OCI-LY1 (cell line): Measurements from ENCODE around the gene SLC6A16.
"Not testable (repeated sequence)": the region's sequence is repeated elsewhere in the genome, so short reads cannot be mapped to it uniquely, and the experiment has no call there.

Experiments
- H2AFZ ChIP-seq: fragments of 200-600 bp; sonication (generic), shearing (Covaris generic); 2 replicates; pipeline ENCODE4 v1.6.0; 2014; ENCODE audit warnings: antibody characterized with exemption, mild to moderate bottlenecking, low read length
- H3F3A ChIP-seq: fragments of 200-600 bp; sonication (generic), shearing (Covaris generic); 2 replicates; pipeline ENCODE4 v1.6.0; 2014; ENCODE audit warnings: mild to moderate bottlenecking, antibody characterized with exemption, low read length, moderate library complexity; ENCODE audit not compliant: insufficient read depth
- H3K27ac ChIP-seq: fragments of 200-600 bp; sonication (generic); 2 replicates; pipeline ENCODE4 v1.5.1; 2014; ENCODE audit warnings: low read length, mixed run types, mild to moderate bottlenecking, low read depth; ENCODE audit not compliant: poor library complexity, severe bottlenecking
- H3K27me3 ChIP-seq: fragments of 200-600 bp; sonication (generic); 2 replicates; pipeline ENCODE4 v1.6.0; 2014; ENCODE audit warnings: antibody characterized with exemption, mild to moderate bottlenecking, low read length, moderate library complexity; ENCODE audit not compliant: insufficient read depth
- H3K36me3 ChIP-seq: fragments of 200-600 bp; sonication (generic); 2 replicates; pipeline ENCODE4 v1.6.1; 2014; ENCODE audit warnings: mild to moderate bottlenecking, antibody characterized with exemption, low read length, moderate library complexity, mixed read lengths; ENCODE audit not compliant: insufficient read depth
- H3K4me1 ChIP-seq: fragments of 200-600 bp; sonication (generic); 2 replicates; pipeline ENCODE4 v1.5.1; 2014; ENCODE audit warnings: mild to moderate bottlenecking, low read length, moderate library complexity; ENCODE audit not compliant: insufficient read depth, severe bottlenecking
- H3K4me2 ChIP-seq: fragments of 200-600 bp; sonication (generic), shearing (Covaris generic); 2 replicates; pipeline ENCODE4 v1.6.1; 2014; ENCODE audit warnings: low read length
- H3K4me3 ChIP-seq: fragments of 200-600 bp; sonication (generic); 2 replicates; pipeline ENCODE4 v1.5.1; 2014; ENCODE audit warnings: low read length, low read depth, mild to moderate bottlenecking, mixed read lengths; ENCODE audit not compliant: poor library complexity, severe bottlenecking
- H3K79me2 ChIP-seq: fragments of 200-600 bp; shearing (Covaris generic); 2 replicates; pipeline ENCODE4 v1.6.1; 2016; ENCODE audit warnings: mixed run types, low read length, mixed read lengths; ENCODE audit not compliant: insufficient read depth
- H3K9ac ChIP-seq: fragments of 200-600 bp; sonication (generic), shearing (Covaris generic); 2 replicates; pipeline ENCODE4 v1.6.1; 2014; ENCODE audit warnings: mild to moderate bottlenecking, low read length, mixed read lengths
- H3K9me2 ChIP-seq: fragments of 200-600 bp; sonication (generic), shearing (Covaris generic); 2 replicates; pipeline ENCODE4 v1.6.1; 2014; ENCODE audit warnings: low read depth, mild to moderate bottlenecking, low read length, mixed read lengths
- H3K9me3 ChIP-seq: fragments of 200-600 bp; shearing (Covaris generic); 2 replicates; pipeline ENCODE4 v1.6.1; 2014; ENCODE audit warnings: low read length, mixed read lengths
- H4K20me1 ChIP-seq: fragments of 200-600 bp; sonication (generic), shearing (Covaris generic); 2 replicates; pipeline ENCODE4 v1.6.0; 2016; ENCODE audit warnings: mild to moderate bottlenecking, low read length; ENCODE audit not compliant: insufficient read depth
- CTCF ChIP-seq: fragments of 200-600 bp; sonication (generic), shearing (Covaris generic); IDR thresholded peaks from 2 replicates; pipeline ENCODE4 v1.5.1; 2017; ENCODE audit warnings: mild to moderate bottlenecking, antibody characterized with exemption, low read length, moderate library complexity, mixed read lengths
- EZH2 ChIP-seq: fragments of 200-600 bp; sonication (generic), shearing (Covaris generic); IDR thresholded peaks from 2 replicates; pipeline ENCODE4 v1.8.0; 2017; ENCODE audit warnings: borderline replicate concordance, mixed run types, mild to moderate bottlenecking, antibody characterized with exemption, low read length, moderate library complexity, mixed read lengths

The SLC6A16 gene

DNA sequence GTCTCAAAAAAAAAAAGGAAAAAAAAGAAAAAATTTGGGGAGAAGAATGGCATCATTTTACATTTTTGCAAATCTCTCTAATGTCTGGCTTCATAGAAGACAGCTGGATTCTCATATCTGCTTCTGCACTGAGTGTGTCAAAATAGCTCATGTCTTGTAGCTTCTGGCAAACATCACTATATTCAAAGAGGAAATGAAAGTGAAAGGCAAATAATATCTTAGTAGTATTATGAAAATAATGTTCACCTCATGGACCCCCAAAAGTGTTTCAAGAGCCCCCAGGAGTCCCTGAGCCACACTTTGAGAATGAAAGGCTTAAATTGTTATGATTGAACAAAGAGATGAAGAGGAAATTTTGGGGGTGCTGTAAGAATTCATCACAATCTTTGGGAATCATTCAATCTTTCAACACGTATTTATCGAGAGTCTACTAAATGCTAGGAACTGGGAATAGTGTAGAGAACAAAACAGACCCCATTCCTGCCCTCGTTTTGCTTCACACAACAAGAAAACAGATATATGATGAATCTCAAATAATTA is 1.2 kb upstream of the SLC6A16 start:
- Histone ChIP-seq H3K79me2 (no peaks in the 10 kb centered on the region), H3K4me3 (no peak overlapping the region), H3K27ac (peak overlapping the region; percentile 96), H3F3A (0 out of 2 replicates have a peak, but pooled peaks cover 3% of the 10 kb centered on the region), H3K9ac (peak overlapping the region; percentile 50), H3K27me3 (no peaks in the 10 kb centered on the region), H3K9me2 (no peaks in the 10 kb centered on the region), H3K9me3 (peaks cover 8% of the 10 kb centered on the region; the same call in 1 of the 2 replicates), H2AFZ (no peak overlapping the region), H3K4me1 (peaks cover 56% of the 10 kb centered on the region), H3K4me2 (peak overlapping the region; percentile 64), H3K36me3 (peaks cover 14% of the 10 kb centered on the region; the same call in 1 of the 2 replicates), H4K20me1 (no peaks in the 10 kb centered on the region)
- TF ChIP-seq CTCF, result no peak
- TF ChIP-seq EZH2, result no peak

- H2AFZ ChIP-seq, H4K20me1 ChIP-seq, H3K4me3 ChIP-seq, H3K9me3 ChIP-seq, H3K27me3 ChIP-seq, H3K9ac ChIP-seq, H3K9me2 ChIP-seq, H3F3A ChIP-seq, H3K79me2 ChIP-seq: not testable (repeated sequence)
- Histone ChIP-seq H3K4me2 (peak overlapping the region; percentile 64), H3K36me3 (peaks cover 14% of the 10 kb centered on the region; the same call in 1 of the 2 replicates), H3K27ac (peak overlapping the region; percentile 96), H3K4me1 (peaks cover 52% of the 10 kb centered on the region)
These were observed 765 bp upstream of the SLC6A16 start for GRCh38 chr19:49325756-49326155.

- H3F3A ChIP-seq, result 0 out of 2 replicates have a peak, but pooled peaks cover 3% of the 10 kb centered on the region
- peaks cover 11% of the 10 kb centered on the region for H3K36me3 ChIP-seq
- H2AFZ ChIP-seq, result no peak overlapping the region
- H3K4me1 ChIP-seq, result no peaks in the 10 kb centered on the region
- no peaks in the 10 kb centered on the region for H3K27me3 ChIP-seq
- no peak overlapping the region for H3K9ac ChIP-seq
- no peak overlapping the region for H3K4me3 ChIP-seq
- TF ChIP-seq CTCF (no peak), EZH2 (no peak)
- no peaks in the 10 kb centered on the region for H4K20me1 ChIP-seq
- no peak overlapping the region for H3K27ac ChIP-seq
- H3K9me3 ChIP-seq, result peaks cover 7% of the 10 kb centered on the region; the same call in 1 of the 2 replicates
- H3K4me2 ChIP-seq, result no peak overlapping the region
- H3K9me2 ChIP-seq, result no peaks in the 10 kb centered on the region
- H3K79me2 ChIP-seq, result no peaks in the 10 kb centered on the region
These were observed 6.7 kb downstream of the SLC6A16 start for GRCh38 chr19:49318296-49318695.

DNA sequence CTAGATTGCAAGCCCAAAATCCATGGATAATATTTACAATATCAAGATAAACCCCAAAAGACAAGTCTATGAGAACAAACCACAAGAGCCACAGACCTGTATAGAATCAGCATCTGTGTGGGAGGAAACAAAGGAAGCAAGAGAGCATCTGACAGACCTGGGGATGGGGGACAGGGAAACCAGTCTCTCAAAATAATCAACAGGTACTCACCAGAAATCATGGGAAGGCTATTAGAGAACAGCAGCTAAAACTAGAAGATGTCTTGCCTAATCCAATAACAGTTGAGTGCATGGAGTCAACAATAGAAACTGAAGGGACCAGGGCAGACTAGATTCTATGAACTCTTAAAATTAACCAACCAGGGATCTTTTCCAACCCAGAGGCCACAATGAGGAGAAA is 8.7 kb downstream of the SLC6A16 start:
- Histone ChIP-seq H2AFZ (no peak overlapping the region), H3K4me2 (no peak overlapping the region), H3K9ac (no peak overlapping the region), H3K9me3 (peaks cover 4% of the 10 kb centered on the region; the same call in 1 of the 2 replicates), H3K27me3 (no peaks in the 10 kb centered on the region), H4K20me1 (no peaks in the 10 kb centered on the region), H3K4me3 (no peak overlapping the region), H3K27ac (no peak overlapping the region), H3K4me1 (no peaks in the 10 kb centered on the region), H3K79me2 (no peaks in the 10 kb centered on the region), H3K9me2 (no peaks in the 10 kb centered on the region), H3F3A (no peaks in the 10 kb centered on the region), H3K36me3 (peaks cover 11% of the 10 kb centered on the region)
- no peak for TF ChIP-seq EZH2
- TF ChIP-seq CTCF, result no peak
